DOHH2 (cell line): ENCODE measurements around the gene DENND5B.

Source experiments
- CTCF ChIP-seq: fragments of 200-600 bp; sonication (generic); IDR thresholded peaks from one replicate; pipeline ENCODE4 v1.5.1; 2014; ENCODE audit warnings: antibody characterized with exemption, mild to moderate bottlenecking, low read depth, low read length; ENCODE audit not compliant: poor library complexity, severe bottlenecking
- EZH2phosphoT487 ChIP-seq: fragments of 200-600 bp; sonication (generic); IDR thresholded peaks from 2 replicates; pipeline ENCODE4 v1.6.1; 2017; ENCODE audit warnings: borderline replicate concordance, mild to moderate bottlenecking, antibody characterized with exemption, low read length, moderate library complexity, mixed read lengths

GRCh38 chr12:31479516-31480210, 111.3 kb downstream of the DENND5B start:
- TF ChIP-seq CTCF (no peak), EZH2phosphoT487 (no peak)
